Measurements from ENCODE around the gene CYFIP2. TPM values are rescaled to one million over a fixed set of nuclear protein-coding genes. Genes with fewer than 3 reads are reported as not detected.
A peak's percentile ranks its signal among the peaks of the same experiment; 100 is the strongest.

The CYFIP2 gene
- total and polyA plus RNA-seq, 4 donors: 24.9 to 46.3 (median 37.0) TPM

DNA sequence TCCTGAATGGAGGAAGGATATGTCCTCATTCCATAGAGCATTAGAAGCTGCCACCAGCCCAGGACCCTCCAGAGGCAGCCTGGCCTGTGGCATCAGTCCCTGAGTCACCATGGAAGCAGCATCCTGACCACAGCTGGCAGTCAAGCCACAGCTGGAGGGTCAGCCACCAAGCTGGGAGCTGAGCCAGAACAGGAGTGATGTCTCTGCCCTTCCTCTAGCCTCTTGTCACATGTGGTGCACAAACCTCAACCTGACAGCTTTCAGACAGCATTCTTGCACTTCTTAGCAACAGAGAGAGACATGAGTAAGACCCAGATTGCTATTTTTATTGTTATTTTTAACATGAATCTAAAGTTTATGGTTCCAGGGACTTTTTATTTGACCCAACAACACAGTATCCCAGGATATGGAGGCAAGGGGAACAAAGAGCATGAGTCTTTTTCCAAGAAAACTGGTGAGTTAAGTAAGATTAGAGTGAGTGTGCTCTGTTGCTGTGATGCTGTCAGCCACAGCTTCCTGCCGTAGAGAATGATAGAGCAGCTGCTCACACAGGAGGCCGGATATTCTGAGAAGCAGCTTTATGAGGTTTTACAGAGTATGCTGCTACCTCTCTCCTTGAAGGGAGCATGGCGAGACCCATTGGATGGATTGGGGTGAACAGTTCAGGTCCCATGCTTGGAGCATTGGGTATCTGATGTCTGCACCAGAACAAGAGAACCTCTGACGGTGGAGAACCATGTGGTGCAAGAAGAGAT is 13.0 kb upstream of the CYFIP2 start:
- ATAC-seq (ENCODE audit: insufficient read depth, low FRiP score): no peak
- H3K27ac ChIP-seq (ENCODE audit: low read depth in 1 of 2, low read length in 1 of 2): peak overlapping the region in 1 of 2 donors; percentile 15
- TF ChIP-seq, protein P1, sequence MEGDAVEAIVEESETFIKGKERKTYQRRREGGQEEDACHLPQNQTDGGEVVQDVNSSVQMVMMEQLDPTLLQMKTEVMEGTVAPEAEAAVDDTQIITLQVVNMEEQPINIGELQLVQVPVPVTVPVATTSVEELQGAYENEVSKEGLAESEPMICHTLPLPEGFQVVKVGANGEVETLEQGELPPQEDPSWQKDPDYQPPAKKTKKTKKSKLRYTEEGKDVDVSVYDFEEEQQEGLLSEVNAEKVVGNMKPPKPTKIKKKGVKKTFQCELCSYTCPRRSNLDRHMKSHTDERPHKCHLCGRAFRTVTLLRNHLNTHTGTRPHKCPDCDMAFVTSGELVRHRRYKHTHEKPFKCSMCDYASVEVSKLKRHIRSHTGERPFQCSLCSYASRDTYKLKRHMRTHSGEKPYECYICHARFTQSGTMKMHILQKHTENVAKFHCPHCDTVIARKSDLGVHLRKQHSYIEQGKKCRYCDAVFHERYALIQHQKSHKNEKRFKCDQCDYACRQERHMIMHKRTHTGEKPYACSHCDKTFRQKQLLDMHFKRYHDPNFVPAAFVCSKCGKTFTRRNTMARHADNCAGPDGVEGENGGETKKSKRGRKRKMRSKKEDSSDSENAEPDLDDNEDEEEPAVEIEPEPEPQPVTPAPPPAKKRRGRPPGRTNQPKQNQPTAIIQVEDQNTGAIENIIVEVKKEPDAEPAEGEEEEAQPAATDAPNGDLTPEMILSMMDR (IDR thresholded peaks at IDR 0.05; ENCODE audit: control extremely low read depth, extremely low read depth): no peak

DNA sequence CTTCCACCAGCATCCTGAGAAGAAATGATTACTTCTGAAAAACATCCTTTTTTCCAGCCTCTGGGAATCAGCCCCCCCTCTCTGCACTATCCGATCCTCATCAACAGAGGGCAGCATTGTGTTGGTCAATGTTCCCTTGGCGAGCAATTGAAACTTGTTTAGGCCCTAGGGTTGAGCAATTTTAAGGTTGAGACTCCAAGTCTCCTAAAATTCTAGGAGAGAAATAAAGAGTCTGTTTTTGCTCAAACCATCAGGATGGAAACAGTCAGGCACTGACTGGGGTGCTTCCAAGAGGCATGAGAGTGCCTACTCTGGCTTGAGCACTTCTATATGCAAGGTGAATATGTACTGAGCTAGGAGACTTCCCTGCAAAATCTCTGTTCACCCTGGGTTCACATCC is 12.4 kb upstream of the CYFIP2 start:
- DNase-seq: peak; percentile 34 to 52 (median 40)
- Histone ChIP-seq H3K36me3 (ENCODE audit: control insufficient read depth in 4 of 4, insufficient read depth in 4 of 4, low read length in 4 of 4) (no peaks in the 10 kb centered on the region), H3K4me1 (ENCODE audit: control insufficient read depth in 5 of 5, insufficient read depth in 5 of 5, low read length in 5 of 5) (no peaks in the 10 kb centered on the region), H3K27ac (ENCODE audit: low read depth in 1 of 2, low read length in 1 of 2) (no peak overlapping the region), H3K9ac (ENCODE audit: insufficient read depth in 1 of 2, low read length in 2 of 2) (no peak overlapping the region), H3K9me3 (ENCODE audit: control insufficient read depth in 4 of 4, insufficient read depth in 3 of 4, low read length in 3 of 4) (no peaks in the 10 kb centered on the region), H3K27me3 (ENCODE audit: control insufficient read depth in 3 of 3, insufficient read depth in 3 of 3, low read length in 2 of 3) (no peaks in the 10 kb centered on the region), H3K4me3 (no peak overlapping the region)
- peak; percentile 84 for ATAC-seq (ENCODE audit: insufficient read depth, low FRiP score)
- 2 to 11% methylated on average over 2 of the region's 2 CpGs for WGBS, 2 donors
- TF ChIP-seq, protein P1 (IDR thresholded peaks at IDR 0.05; ENCODE audit: control extremely low read depth, extremely low read depth): peak; percentile 68

More for the DNA sequence above, 13.0 kb upstream of the CYFIP2 start:
- no peaks in the 10 kb centered on the region for H3K4me1 ChIP-seq (ENCODE audit: control insufficient read depth in 5 of 5, insufficient read depth in 5 of 5, low read length in 5 of 5)
- 26 to 42% methylated on average over 4 of the region's 4 CpGs for WGBS, 2 donors
- H3K9ac ChIP-seq (ENCODE audit: insufficient read depth in 1 of 2, low read length in 2 of 2): no peak overlapping the region
- H3K27me3 ChIP-seq (ENCODE audit: control insufficient read depth in 3 of 3, insufficient read depth in 3 of 3, low read length in 2 of 3): no peaks in the 10 kb centered on the region
- H3K9me3 ChIP-seq (ENCODE audit: control insufficient read depth in 4 of 4, insufficient read depth in 3 of 4, low read length in 3 of 4): no peaks in the 10 kb centered on the region
- no peaks in the 10 kb centered on the region for H3K36me3 ChIP-seq (ENCODE audit: control insufficient read depth in 4 of 4, insufficient read depth in 4 of 4, low read length in 4 of 4)
- peak in 1 of 3 donors; percentile 14 for DNase-seq
- H3K4me3 ChIP-seq: no peak overlapping the region

DNA sequence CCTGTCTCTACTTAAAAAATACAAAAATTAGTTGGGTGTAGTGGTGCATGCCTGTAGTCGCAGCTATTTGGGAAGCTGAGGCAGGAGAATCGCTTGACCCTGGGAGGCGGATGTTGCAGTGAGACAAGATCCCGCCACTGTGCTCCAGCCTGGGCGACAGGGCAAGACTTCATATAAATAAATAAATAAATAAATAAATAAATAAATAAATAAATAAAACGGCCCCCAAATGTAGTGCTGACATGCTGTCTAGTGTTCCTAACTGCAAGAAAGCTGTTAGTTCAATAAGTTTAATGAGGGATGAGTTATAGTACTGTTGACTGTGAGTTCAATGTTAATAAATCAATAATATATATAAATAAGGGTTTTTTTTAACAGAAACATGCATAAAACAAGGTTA is 7.5 kb upstream of the CYFIP2 start:
- Histone ChIP-seq H3K9ac (ENCODE audit: insufficient read depth in 1 of 2, low read length in 2 of 2) (no peak overlapping the region), H3K9me3 (ENCODE audit: control insufficient read depth in 4 of 4, insufficient read depth in 3 of 4, low read length in 3 of 4) (no peaks in the 10 kb centered on the region), H3K27ac (ENCODE audit: low read depth in 1 of 2, low read length in 1 of 2) (no peak overlapping the region), H3K4me1 (ENCODE audit: control insufficient read depth in 5 of 5, insufficient read depth in 5 of 5, low read length in 5 of 5) (no peaks in the 10 kb centered on the region), H3K4me3 (no peak overlapping the region), H3K36me3 (ENCODE audit: control insufficient read depth in 4 of 4, insufficient read depth in 4 of 4, low read length in 4 of 4) (no peaks in the 10 kb centered on the region), H3K27me3 (ENCODE audit: control insufficient read depth in 3 of 3, insufficient read depth in 3 of 3, low read length in 2 of 3) (peaks cover 0 to 4% (median 0%) of the 10 kb centered on the region in 3 donors)
- DNase-seq (no peak), ATAC-seq (ENCODE audit: insufficient read depth, low FRiP score) (no peak)
- TF ChIP-seq, protein P1 (IDR thresholded peaks at IDR 0.05; ENCODE audit: control extremely low read depth, extremely low read depth): no peak
- 92 to 96% methylated on average over 6 of the region's 6 CpGs for WGBS, 2 donors

All from lung (tissue), 12 donors.